WTC11 (cell line): ENCODE data around the gene SPIRE1. TPM values are rescaled to one million over a fixed set of nuclear protein-coding genes. Genes with fewer than 3 reads are reported as not detected.
"Not testable (repeated sequence)": the region's sequence is repeated elsewhere in the genome, so short reads cannot be mapped to it uniquely, and the experiment has no call there.

ENCODE experiments used
- ATAC-seq: fragments of 200-7000 bp; cut with Tn5 transposase; 2 replicates; pipeline ENCODE4 v1.10.0; 2021; ENCODE audit warnings: mild to moderate bottlenecking, moderate library complexity
- CTCF ChIA-PET: fragments of 300-600 bp; sonication (Branson Sonifier 250); formaldehyde crosslinking; loops from one replicate; lab custom pipeline; 2021; ENCODE audit warnings: antibody characterized with exemption; lab: Charles Lee
- POLR2A ChIA-PET: fragments of 350-600 bp; sonication (Branson Sonifier 250); formaldehyde crosslinking; loops from one replicate; lab custom pipeline; 2021; ENCODE audit warnings: antibody characterized with exemption; lab: Charles Lee
- DNase-seq: peaks from one replicate; pipeline ENCODE4 v3.0.0; 2021; ENCODE audit warnings: low spot score
- H3K27ac Mint-ChIP-seq: 2 replicates; pipeline ENCODE4 v1.8.0; 2021; ENCODE audit warnings: mixed read lengths
- H3K27me3 Mint-ChIP-seq: 2 replicates; pipeline ENCODE4 v1.8.0; 2021; ENCODE audit warnings: low read depth, mild to moderate bottlenecking, moderate library complexity, mixed read lengths
- H3K36me3 Mint-ChIP-seq: 2 replicates; pipeline ENCODE4 v1.8.0; 2021; ENCODE audit warnings: mixed read lengths
- H3K4me1 Mint-ChIP-seq: 2 replicates; pipeline ENCODE4 v1.8.0; 2022; ENCODE audit warnings: mixed read lengths
- H3K4me3 Mint-ChIP-seq: 2 replicates; pipeline ENCODE4 v1.8.0; 2021; ENCODE audit warnings: mild to moderate bottlenecking, moderate library complexity, mixed read lengths
- H3K9me3 Mint-ChIP-seq: 2 replicates; pipeline ENCODE4 v1.8.0; 2021; ENCODE audit warnings: mixed read lengths
- AFF4 ChIP-seq: sonication (generic); formaldehyde crosslinking; IDR thresholded peaks from 2 replicates; pipeline ENCODE4 v1.8.1; 2023; ENCODE audit warnings: mild to moderate bottlenecking, missing genetic modification reagents, borderline replicate concordance
- GTF2I ChIP-seq: fragments of 250-450 bp; sonication (Bioruptor Pico); conservative IDR thresholded peaks from 2 replicates; pipeline ENCODE4 v1.4.0; 2021; ENCODE audit warnings: mild to moderate bottlenecking
- HMGA2 ChIP-seq: fragments of 250-450 bp; sonication (Bioruptor Pico); IDR thresholded peaks from 2 replicates; pipeline ENCODE4 v1.4.0; 2021; ENCODE audit warnings: mild to moderate bottlenecking, moderate library complexity
- IRF2 ChIP-seq: sonication (generic); formaldehyde crosslinking; IDR thresholded peaks from 2 replicates; pipeline ENCODE4 v1.8.0; 2022; ENCODE audit warnings: low read depth, missing genetic modification reagents, borderline replicate concordance
- MAX ChIP-seq: sonication (generic); formaldehyde crosslinking; IDR thresholded peaks from 2 replicates; pipeline ENCODE4 v1.8.0; 2022; ENCODE audit warnings: mild to moderate bottlenecking, missing genetic modification reagents
- MXD4 ChIP-seq: fragments of 250-450 bp; sonication (Bioruptor Pico); IDR thresholded peaks from 2 replicates; pipeline ENCODE4 v1.8.0; 2021; ENCODE audit warnings: mild to moderate bottlenecking, moderate library complexity, borderline replicate concordance
- NFYB ChIP-seq: sonication (generic); formaldehyde crosslinking; conservative IDR thresholded peaks from 2 replicates; pipeline ENCODE4 v1.8.0; 2022; ENCODE audit warnings: low read depth, missing genetic modification reagents
- OVOL2 ChIP-seq: fragments of 250-450 bp; sonication (Bioruptor Pico); IDR thresholded peaks from 2 replicates; pipeline ENCODE4 v1.9.0; 2021; ENCODE audit warnings: mild to moderate bottlenecking, borderline replicate concordance
- ZNF232 ChIP-seq: sonication (generic); formaldehyde crosslinking; IDR thresholded peaks from 2 replicates; pipeline ENCODE4 v1.8.0; 2022; ENCODE audit warnings: mild to moderate bottlenecking, missing genetic modification reagents
- ZNF263 ChIP-seq: sonication (generic); formaldehyde crosslinking; IDR thresholded peaks from 2 replicates; pipeline ENCODE4 v1.8.1; 2022; ENCODE audit warnings: low read depth, mild to moderate bottlenecking, moderate library complexity, missing genetic modification reagents
- ZNF396 ChIP-seq: fragments of 250-450 bp; sonication (Bioruptor Pico); IDR thresholded peaks from 2 replicates; pipeline ENCODE4 v1.8.0; 2021; ENCODE audit warnings: mild to moderate bottlenecking, moderate library complexity, borderline replicate concordance
- ZNF425 ChIP-seq: fragments of 250-450 bp; sonication (Bioruptor Pico); conservative IDR thresholded peaks from 2 replicates; pipeline ENCODE4 v1.9.0; 2021; ENCODE audit warnings: mild to moderate bottlenecking
- ZNF671 ChIP-seq: fragments of 250-450 bp; sonication (Bioruptor Pico); IDR thresholded peaks from 2 replicates; pipeline ENCODE4 v1.8.0; 2021; ENCODE audit warnings: mild to moderate bottlenecking
- total RNA-seq: library from RNA; stranded (reverse); gene quantifications from 3 replicates; pipeline ENCODE4 v1.2.3, GENCODE V29; 2021
- TF ChIP-seq, protein P1 (sequence below): fragments of 250-450 bp; sonication (Bioruptor Pico); IDR thresholded peaks from 2 replicates; pipeline ENCODE4 v1.9.0; 2021; ENCODE audit warnings: moderate library complexity, mild to moderate bottlenecking, inconsistent platforms, borderline replicate concordance
- TF ChIP-seq, protein P2 (sequence below): sonication (generic); formaldehyde crosslinking; conservative IDR thresholded peaks from 2 replicates; pipeline ENCODE4 v1.8.1; 2023; ENCODE audit warnings: mild to moderate bottlenecking, low read depth, missing genetic modification reagents, moderate library complexity
- TF ChIP-seq, protein P3 (sequence below): sonication (generic); formaldehyde crosslinking; IDR thresholded peaks from 2 replicates; pipeline ENCODE4 v1.8.1; 2022; ENCODE audit warnings: missing genetic modification reagents, borderline replicate concordance
- TF ChIP-seq, protein P4 (sequence below): sonication (generic); formaldehyde crosslinking; IDR thresholded peaks from 2 replicates; pipeline ENCODE4 v1.8.1; 2023; ENCODE audit warnings: mild to moderate bottlenecking, missing genetic modification reagents, moderate library complexity
- TF ChIP-seq, protein P5 (sequence below): sonication (generic); formaldehyde crosslinking; IDR thresholded peaks from 2 replicates; pipeline ENCODE4 v1.8.0; 2022; ENCODE audit warnings: mild to moderate bottlenecking, missing genetic modification reagents

The SPIRE1 gene
- total RNA-seq, 1 experiment from 2014 or later, result 19.3 TPM

DNA sequence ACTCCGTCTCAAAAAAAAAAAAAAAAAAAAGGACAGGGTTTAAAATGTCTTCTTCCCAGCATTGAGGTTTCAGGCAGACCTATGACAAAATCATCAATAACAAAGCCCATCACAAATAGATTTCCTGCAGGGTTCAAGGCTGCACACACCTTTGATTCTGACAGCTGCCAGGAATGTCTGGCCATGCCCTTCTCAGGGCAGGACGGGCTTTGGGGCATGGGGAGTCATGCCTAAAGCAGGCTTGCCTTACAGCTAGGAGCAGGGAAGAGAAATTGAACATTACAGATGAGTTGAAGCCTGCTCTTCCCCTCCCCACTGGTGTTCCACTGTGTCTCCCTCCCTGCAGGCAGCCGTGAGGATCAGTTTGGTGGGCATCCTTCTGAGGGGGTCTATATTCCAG is 246.5 kb downstream of the SPIRE1 start (continued):
- TF ChIP-seq, protein P1, sequence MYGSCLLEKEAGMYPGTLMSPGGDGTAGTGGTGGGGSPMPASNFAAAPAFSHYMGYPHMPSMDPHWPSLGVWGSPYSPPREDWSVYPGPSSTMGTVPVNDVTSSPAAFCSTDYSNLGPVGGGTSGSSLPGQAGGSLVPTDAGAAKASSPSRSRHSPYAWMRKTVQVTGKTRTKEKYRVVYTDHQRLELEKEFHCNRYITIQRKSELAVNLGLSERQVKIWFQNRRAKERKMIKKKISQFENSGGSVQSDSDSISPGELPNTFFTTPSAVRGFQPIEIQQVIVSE (CRISPR knock-in tag), result no peak
- TF ChIP-seq, protein P2, sequence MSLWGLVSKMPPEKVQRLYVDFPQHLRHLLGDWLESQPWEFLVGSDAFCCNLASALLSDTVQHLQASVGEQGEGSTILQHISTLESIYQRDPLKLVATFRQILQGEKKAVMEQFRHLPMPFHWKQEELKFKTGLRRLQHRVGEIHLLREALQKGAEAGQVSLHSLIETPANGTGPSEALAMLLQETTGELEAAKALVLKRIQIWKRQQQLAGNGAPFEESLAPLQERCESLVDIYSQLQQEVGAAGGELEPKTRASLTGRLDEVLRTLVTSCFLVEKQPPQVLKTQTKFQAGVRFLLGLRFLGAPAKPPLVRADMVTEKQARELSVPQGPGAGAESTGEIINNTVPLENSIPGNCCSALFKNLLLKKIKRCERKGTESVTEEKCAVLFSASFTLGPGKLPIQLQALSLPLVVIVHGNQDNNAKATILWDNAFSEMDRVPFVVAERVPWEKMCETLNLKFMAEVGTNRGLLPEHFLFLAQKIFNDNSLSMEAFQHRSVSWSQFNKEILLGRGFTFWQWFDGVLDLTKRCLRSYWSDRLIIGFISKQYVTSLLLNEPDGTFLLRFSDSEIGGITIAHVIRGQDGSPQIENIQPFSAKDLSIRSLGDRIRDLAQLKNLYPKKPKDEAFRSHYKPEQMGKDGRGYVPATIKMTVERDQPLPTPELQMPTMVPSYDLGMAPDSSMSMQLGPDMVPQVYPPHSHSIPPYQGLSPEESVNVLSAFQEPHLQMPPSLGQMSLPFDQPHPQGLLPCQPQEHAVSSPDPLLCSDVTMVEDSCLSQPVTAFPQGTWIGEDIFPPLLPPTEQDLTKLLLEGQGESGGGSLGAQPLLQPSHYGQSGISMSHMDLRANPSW (CRISPR knock-in tag), result no peak
- no peak for TF ChIP-seq NFYB
- TF ChIP-seq, protein P3, sequence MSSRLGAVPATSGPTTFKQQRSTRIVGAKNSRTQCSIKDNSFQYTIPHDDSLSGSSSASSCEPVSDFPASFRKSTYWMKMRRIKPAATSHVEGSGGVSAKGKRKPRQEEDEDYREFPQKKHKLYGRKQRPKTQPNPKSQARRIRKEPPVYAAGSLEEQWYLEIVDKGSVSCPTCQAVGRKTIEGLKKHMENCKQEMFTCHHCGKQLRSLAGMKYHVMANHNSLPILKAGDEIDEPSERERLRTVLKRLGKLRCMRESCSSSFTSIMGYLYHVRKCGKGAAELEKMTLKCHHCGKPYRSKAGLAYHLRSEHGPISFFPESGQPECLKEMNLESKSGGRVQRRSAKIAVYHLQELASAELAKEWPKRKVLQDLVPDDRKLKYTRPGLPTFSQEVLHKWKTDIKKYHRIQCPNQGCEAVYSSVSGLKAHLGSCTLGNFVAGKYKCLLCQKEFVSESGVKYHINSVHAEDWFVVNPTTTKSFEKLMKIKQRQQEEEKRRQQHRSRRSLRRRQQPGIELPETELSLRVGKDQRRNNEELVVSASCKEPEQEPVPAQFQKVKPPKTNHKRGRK, result no peak
- TF ChIP-seq, protein P4, sequence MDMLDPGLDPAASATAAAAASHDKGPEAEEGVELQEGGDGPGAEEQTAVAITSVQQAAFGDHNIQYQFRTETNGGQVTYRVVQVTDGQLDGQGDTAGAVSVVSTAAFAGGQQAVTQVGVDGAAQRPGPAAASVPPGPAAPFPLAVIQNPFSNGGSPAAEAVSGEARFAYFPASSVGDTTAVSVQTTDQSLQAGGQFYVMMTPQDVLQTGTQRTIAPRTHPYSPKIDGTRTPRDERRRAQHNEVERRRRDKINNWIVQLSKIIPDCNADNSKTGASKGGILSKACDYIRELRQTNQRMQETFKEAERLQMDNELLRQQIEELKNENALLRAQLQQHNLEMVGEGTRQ (CRISPR knock-in tag), result no peak
- TF ChIP-seq, protein P5, sequence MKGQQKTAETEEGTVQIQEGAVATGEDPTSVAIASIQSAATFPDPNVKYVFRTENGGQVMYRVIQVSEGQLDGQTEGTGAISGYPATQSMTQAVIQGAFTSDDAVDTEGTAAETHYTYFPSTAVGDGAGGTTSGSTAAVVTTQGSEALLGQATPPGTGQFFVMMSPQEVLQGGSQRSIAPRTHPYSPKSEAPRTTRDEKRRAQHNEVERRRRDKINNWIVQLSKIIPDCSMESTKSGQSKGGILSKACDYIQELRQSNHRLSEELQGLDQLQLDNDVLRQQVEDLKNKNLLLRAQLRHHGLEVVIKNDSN (CRISPR knock-in tag), result no peak
- no peak for TF ChIP-seq OVOL2 (CRISPR knock-in tag)
- TF ChIP-seq IRF2 (CRISPR knock-in tag), result no peak
- no peak for TF ChIP-seq AFF4
- TF ChIP-seq HMGA2 (CRISPR knock-in tag), result no peak
- TF ChIP-seq GTF2I (CRISPR knock-in tag), result no peak
- no peak for TF ChIP-seq ZNF396

- CTCF ChIA-PET, H3K9me3 Mint-ChIP-seq, H3K4me3 Mint-ChIP-seq, H3K36me3 Mint-ChIP-seq, ATAC-seq, DNase-seq, H3K27ac Mint-ChIP-seq: not testable (repeated sequence)
- POLR2A ChIA-PET, result interaction anchor here (0.5 kb wide), 1 partner anchor 139 kb away, joined by 3 read pairs; no protein-coding TSS in a partner anchor
- H3K27me3 Mint-ChIP-seq, result peaks cover 19% of the 10 kb centered on the region
- H3K4me1 Mint-ChIP-seq, result peaks cover 24% of the 10 kb centered on the region
These were observed 247.2 kb downstream of the SPIRE1 start for GRCh38 chr18:12410747-12411146.

DNA sequence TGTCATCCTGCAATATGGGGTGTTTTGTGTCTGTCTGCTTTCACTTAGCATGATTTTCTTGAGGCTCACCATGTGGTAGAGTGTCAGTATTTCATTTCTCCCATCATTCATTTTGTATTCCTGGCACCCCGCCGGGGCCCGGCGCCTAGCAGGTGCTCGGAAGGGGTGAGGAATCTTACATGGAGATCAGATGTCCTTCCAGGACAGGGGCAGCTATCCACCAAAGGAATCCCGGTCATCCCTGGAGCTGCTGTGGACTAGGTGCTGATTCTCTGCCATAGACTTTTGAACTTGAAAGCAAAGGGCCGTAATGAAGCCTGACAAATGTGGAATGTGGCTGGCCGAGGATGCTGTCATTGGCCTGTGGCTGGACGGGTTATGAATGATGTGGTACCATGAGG is 247.8 kb downstream of the SPIRE1 start:
- CTCF ChIA-PET, result interaction anchor here (0.7 kb wide), 1 partner anchor 33 kb away, joined by 3 read pairs; no protein-coding TSS in a partner anchor
- no peaks in the 10 kb centered on the region for H3K9me3 Mint-ChIP-seq
- POLR2A ChIA-PET, result interaction anchor here (0.5 kb wide), 1 partner anchor 138 kb away, joined by 3 read pairs; no protein-coding TSS in a partner anchor
- H3K4me3 Mint-ChIP-seq, result no peak overlapping the region
- no peaks in the 10 kb centered on the region for H3K36me3 Mint-ChIP-seq
- DNase-seq (no peak), ATAC-seq (no peak)
- H3K4me1 Mint-ChIP-seq, result peaks cover 20% of the 10 kb centered on the region
- H3K27me3 Mint-ChIP-seq, result peaks cover 26% of the 10 kb centered on the region
- H3K27ac Mint-ChIP-seq, result no peak overlapping the region
- TF ChIP-seq ZNF232 (CRISPR knock-in tag) (no peak), ZNF263 (CRISPR knock-in tag) (no peak), MXD4 (CRISPR knock-in tag) (no peak), ZNF671 (no peak), MAX (CRISPR knock-in tag) (no peak), ZNF425 (no peak)
- TF ChIP-seq, protein P3, result no peak
